GM12892 (cell line): ENCODE results near the gene MVD.

Experiments used
- POLR2A ChIP-seq: IDR thresholded peaks from 2 replicates; pipeline ENCODE4 v1.6.1; 2011; ENCODE audit warnings: low read depth, low read length, control low read depth
- POLR2AphosphoS5 ChIP-seq: IDR thresholded peaks from 2 replicates; pipeline ENCODE4 v1.6.1; 2011; ENCODE audit warnings: low read depth, low read length, control low read depth
- TAF1 ChIP-seq: IDR thresholded peaks from 2 replicates; pipeline ENCODE4 v1.6.1; 2011; ENCODE audit warnings: low read depth, mild to moderate bottlenecking, control low read depth, low read length, borderline replicate concordance

- no peak for TF ChIP-seq POLR2AphosphoS5
- TF ChIP-seq POLR2A: no peak
- no peak for TF ChIP-seq TAF1
Measured at GRCh38 chr16:88691924-88692560, 29.2 kb upstream of the MVD start.
